Endothelial cell of umbilical vein (primary cell): ENCODE results near the gene PRM3.

Experiments
- CTCF ChIP-seq, 2 donors: IDR thresholded peaks; 1 replicate in 1 of 2; 2 replicates in 1 of 2; pipeline ENCODE4 v1.5.1; 2011; ENCODE audit warnings: low read length in 2 of 2, mild to moderate bottlenecking in 2 of 2, moderate library complexity in 2 of 2, control low read depth in 1 of 2, inconsistent platforms in 1 of 2, low read depth in 1 of 2; ENCODE audit not compliant: insufficient read depth in 1 of 2; ENCODE audit errors: extremely low read depth in 1 of 2
- EZH2 ChIP-seq: IDR thresholded peaks from 2 replicates; pipeline ENCODE4 v1.6.1; 2012; ENCODE audit warnings: borderline replicate concordance, low read depth, mild to moderate bottlenecking, moderate library complexity, low read length, inconsistent platforms; ENCODE audit not compliant: severe bottlenecking
- GATA2 ChIP-seq: IDR thresholded peaks from 2 replicates; pipeline ENCODE4 v1.7.0; 2011; ENCODE audit warnings: low read depth, mild to moderate bottlenecking, moderate library complexity, mixed read lengths, low read length; ENCODE audit not compliant: insufficient read length, insufficient read depth
- JUN ChIP-seq: IDR thresholded peaks from 2 replicates; pipeline ENCODE4 v1.6.1; 2011; ENCODE audit warnings: borderline replicate concordance, low read depth; ENCODE audit not compliant: insufficient read length, insufficient read depth
- POLR2A ChIP-seq: IDR thresholded peaks from 2 replicates; pipeline ENCODE4 v1.6.1; 2012; ENCODE audit warnings: low read depth, mild to moderate bottlenecking, control low read depth, low read length
- POLR2AphosphoS5 ChIP-seq: IDR thresholded peaks from 2 replicates; pipeline ENCODE4 v1.6.1; 2012; ENCODE audit warnings: low read depth, mild to moderate bottlenecking, control low read depth, low read length, moderate library complexity; ENCODE audit not compliant: insufficient read depth
- TF ChIP-seq, protein P1 (sequence below): IDR thresholded peaks from 2 replicates; pipeline ENCODE4 v1.6.1; 2011; ENCODE audit not compliant: insufficient read depth, insufficient read length

GRCh38 chr16:11272921-11273720 is at the start of gene PRM3:
- no peak for TF ChIP-seq CTCF (IDR thresholded peaks at IDR 0.05; ENCODE audit: extremely low read depth in 1 of 2, insufficient read depth in 1 of 2, low read depth in 1 of 2, low read length in 2 of 2)
- TF ChIP-seq POLR2AphosphoS5, result no peak
- no peak for TF ChIP-seq EZH2
- TF ChIP-seq POLR2A, result no peak
- TF ChIP-seq JUN, result no peak
- TF ChIP-seq, protein P1, sequence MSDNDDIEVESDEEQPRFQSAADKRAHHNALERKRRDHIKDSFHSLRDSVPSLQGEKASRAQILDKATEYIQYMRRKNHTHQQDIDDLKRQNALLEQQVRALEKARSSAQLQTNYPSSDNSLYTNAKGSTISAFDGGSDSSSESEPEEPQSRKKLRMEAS, result no peak
- no peak for TF ChIP-seq GATA2
